ENCODE results near the gene GSTP1.

DNA sequence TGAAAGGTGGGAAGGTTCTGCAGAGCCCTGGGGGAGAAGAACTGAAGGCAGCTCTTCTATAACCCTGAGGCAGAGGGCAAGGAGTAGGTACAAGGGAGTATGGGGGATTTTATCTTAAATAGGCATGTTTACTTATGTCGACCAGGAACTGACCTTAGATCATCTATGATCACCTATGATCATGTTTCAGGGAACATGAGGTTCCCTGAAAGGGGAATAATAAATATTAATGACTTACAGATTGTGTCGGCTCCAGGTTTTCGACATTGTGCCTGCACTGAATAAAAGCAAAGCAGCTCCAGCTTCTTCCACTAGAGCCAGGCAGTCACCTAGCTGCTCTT is 9.9 kb downstream of the GSTP1 start:
- TF ChIP-seq, protein P1, sequence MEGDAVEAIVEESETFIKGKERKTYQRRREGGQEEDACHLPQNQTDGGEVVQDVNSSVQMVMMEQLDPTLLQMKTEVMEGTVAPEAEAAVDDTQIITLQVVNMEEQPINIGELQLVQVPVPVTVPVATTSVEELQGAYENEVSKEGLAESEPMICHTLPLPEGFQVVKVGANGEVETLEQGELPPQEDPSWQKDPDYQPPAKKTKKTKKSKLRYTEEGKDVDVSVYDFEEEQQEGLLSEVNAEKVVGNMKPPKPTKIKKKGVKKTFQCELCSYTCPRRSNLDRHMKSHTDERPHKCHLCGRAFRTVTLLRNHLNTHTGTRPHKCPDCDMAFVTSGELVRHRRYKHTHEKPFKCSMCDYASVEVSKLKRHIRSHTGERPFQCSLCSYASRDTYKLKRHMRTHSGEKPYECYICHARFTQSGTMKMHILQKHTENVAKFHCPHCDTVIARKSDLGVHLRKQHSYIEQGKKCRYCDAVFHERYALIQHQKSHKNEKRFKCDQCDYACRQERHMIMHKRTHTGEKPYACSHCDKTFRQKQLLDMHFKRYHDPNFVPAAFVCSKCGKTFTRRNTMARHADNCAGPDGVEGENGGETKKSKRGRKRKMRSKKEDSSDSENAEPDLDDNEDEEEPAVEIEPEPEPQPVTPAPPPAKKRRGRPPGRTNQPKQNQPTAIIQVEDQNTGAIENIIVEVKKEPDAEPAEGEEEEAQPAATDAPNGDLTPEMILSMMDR (IDR thresholded peaks at IDR 0.05; ENCODE audit: poor library complexity), result no peak
- TF ChIP-seq EZH2 (IDR thresholded peaks at IDR 0.05; ENCODE audit: borderline replicate concordance), result no peak
